ENCODE data around the gene TJP2.
A peak's percentile ranks its signal among the peaks of the same experiment; 100 is the strongest.

Gene TJP2

GRCh38 chr9:69174616-69175463 lies 763 bp downstream of the TJP2 start:
- H2AFZ ChIP-seq (ENCODE audit: low read length), result no peak overlapping the region

GRCh38 chr9:69175486-69175885 lies 1.4 kb downstream of the TJP2 start:
- no peaks in the 10 kb centered on the region for H3K79me2 ChIP-seq (ENCODE audit: insufficient read depth, low read length)
- peak overlapping the region; percentile 78; the same call in 1 of the 2 replicates for H3K9ac ChIP-seq (ENCODE audit: low read length)
- no peak overlapping the region for H3K27ac ChIP-seq (ENCODE audit: low read depth, low read length, poor library complexity, severe bottlenecking)
- H4K20me1 ChIP-seq (ENCODE audit: insufficient read depth, low read length), result no peaks in the 10 kb centered on the region
- H3K4me1 ChIP-seq (ENCODE audit: insufficient read depth, low read length, severe bottlenecking), result peaks cover 35% of the 10 kb centered on the region
- no peaks in the 10 kb centered on the region for H3F3A ChIP-seq (ENCODE audit: insufficient read depth, low read length)
- H3K27me3 ChIP-seq (ENCODE audit: insufficient read depth, low read length), result no peaks in the 10 kb centered on the region
- H3K36me3 ChIP-seq (ENCODE audit: insufficient read depth, low read length), result no peaks in the 10 kb centered on the region
- peak overlapping the region; percentile 94 for H3K4me2 ChIP-seq (ENCODE audit: low read length)
- no peaks in the 10 kb centered on the region for H3K9me2 ChIP-seq (ENCODE audit: low read depth, low read length)
- peak overlapping the region; percentile 87 for H3K4me3 ChIP-seq (ENCODE audit: low read depth, low read length, poor library complexity, severe bottlenecking)
- no peak overlapping the region for H2AFZ ChIP-seq (ENCODE audit: low read length)
- TF ChIP-seq EZH2 (IDR thresholded peaks at IDR 0.05; ENCODE audit: borderline replicate concordance, low read length) (no peak), CTCF (IDR thresholded peaks at IDR 0.05; ENCODE audit: low read length) (no peak)
- no peaks in the 10 kb centered on the region for H3K9me3 ChIP-seq (ENCODE audit: low read length)

More at GRCh38 chr9:69174616-69175463, 763 bp downstream of the TJP2 start:
- H3K79me2 ChIP-seq (ENCODE audit: insufficient read depth, low read length), result no peaks in the 10 kb centered on the region
- H4K20me1 ChIP-seq (ENCODE audit: insufficient read depth, low read length), result no peaks in the 10 kb centered on the region
- TF ChIP-seq CTCF (IDR thresholded peaks at IDR 0.05; ENCODE audit: low read length) (no peak), EZH2 (IDR thresholded peaks at IDR 0.05; ENCODE audit: borderline replicate concordance, low read length) (no peak)
- no peaks in the 10 kb centered on the region for H3K27me3 ChIP-seq (ENCODE audit: insufficient read depth, low read length)
- peak overlapping the region; percentile 87 for H3K4me3 ChIP-seq (ENCODE audit: low read depth, low read length, poor library complexity, severe bottlenecking)
- H3K9ac ChIP-seq (ENCODE audit: low read length), result peak overlapping the region; percentile 78
- no peaks in the 10 kb centered on the region for H3K36me3 ChIP-seq (ENCODE audit: insufficient read depth, low read length)
- peaks cover 30% of the 10 kb centered on the region for H3K4me1 ChIP-seq (ENCODE audit: insufficient read depth, low read length, severe bottlenecking)
- H3K4me2 ChIP-seq (ENCODE audit: low read length), result peak overlapping the region; percentile 94
- no peaks in the 10 kb centered on the region for H3K9me3 ChIP-seq (ENCODE audit: low read length)
- H3K9me2 ChIP-seq (ENCODE audit: low read depth, low read length), result no peaks in the 10 kb centered on the region
- no peaks in the 10 kb centered on the region for H3F3A ChIP-seq (ENCODE audit: insufficient read depth, low read length)
- H3K27ac ChIP-seq (ENCODE audit: low read depth, low read length, poor library complexity, severe bottlenecking), result no peak overlapping the region

- no peaks in the 10 kb centered on the region for H3K9me2 ChIP-seq (ENCODE audit: low read depth, low read length)
- no peak for TF ChIP-seq EZH2 (IDR thresholded peaks at IDR 0.05; ENCODE audit: borderline replicate concordance, low read length)
- no peak for TF ChIP-seq CTCF (IDR thresholded peaks at IDR 0.05; ENCODE audit: low read length)
- no peak overlapping the region for H3K27ac ChIP-seq (ENCODE audit: low read depth, low read length, poor library complexity, severe bottlenecking)
- no peaks in the 10 kb centered on the region for H3K27me3 ChIP-seq (ENCODE audit: insufficient read depth, low read length)
- no peak overlapping the region for H3K4me3 ChIP-seq (ENCODE audit: low read depth, low read length, poor library complexity, severe bottlenecking)
- no peak overlapping the region for H3K9ac ChIP-seq (ENCODE audit: low read length)
- H3K79me2 ChIP-seq (ENCODE audit: insufficient read depth, low read length), result no peaks in the 10 kb centered on the region
- peaks cover 46% of the 10 kb centered on the region for H3K4me1 ChIP-seq (ENCODE audit: insufficient read depth, low read length, severe bottlenecking)
- peak overlapping the region; percentile 94; the same call in 1 of the 2 replicates for H3K4me2 ChIP-seq (ENCODE audit: low read length)
- no peaks in the 10 kb centered on the region for H3K9me3 ChIP-seq (ENCODE audit: low read length)
- no peak overlapping the region for H2AFZ ChIP-seq (ENCODE audit: low read length)
- no peaks in the 10 kb centered on the region for H3K36me3 ChIP-seq (ENCODE audit: insufficient read depth, low read length)
- no peaks in the 10 kb centered on the region for H4K20me1 ChIP-seq (ENCODE audit: insufficient read depth, low read length)
- no peaks in the 10 kb centered on the region for H3F3A ChIP-seq (ENCODE audit: insufficient read depth, low read length)
These were observed 2.5 kb downstream of the TJP2 start for GRCh38 chr9:69176471-69177171.
